ENCODE data around the gene COL18A1.

GRCh38 chr21:45469273-45470086 lies 64.5 kb downstream of the COL18A1 start:
- TF ChIP-seq, protein P1, sequence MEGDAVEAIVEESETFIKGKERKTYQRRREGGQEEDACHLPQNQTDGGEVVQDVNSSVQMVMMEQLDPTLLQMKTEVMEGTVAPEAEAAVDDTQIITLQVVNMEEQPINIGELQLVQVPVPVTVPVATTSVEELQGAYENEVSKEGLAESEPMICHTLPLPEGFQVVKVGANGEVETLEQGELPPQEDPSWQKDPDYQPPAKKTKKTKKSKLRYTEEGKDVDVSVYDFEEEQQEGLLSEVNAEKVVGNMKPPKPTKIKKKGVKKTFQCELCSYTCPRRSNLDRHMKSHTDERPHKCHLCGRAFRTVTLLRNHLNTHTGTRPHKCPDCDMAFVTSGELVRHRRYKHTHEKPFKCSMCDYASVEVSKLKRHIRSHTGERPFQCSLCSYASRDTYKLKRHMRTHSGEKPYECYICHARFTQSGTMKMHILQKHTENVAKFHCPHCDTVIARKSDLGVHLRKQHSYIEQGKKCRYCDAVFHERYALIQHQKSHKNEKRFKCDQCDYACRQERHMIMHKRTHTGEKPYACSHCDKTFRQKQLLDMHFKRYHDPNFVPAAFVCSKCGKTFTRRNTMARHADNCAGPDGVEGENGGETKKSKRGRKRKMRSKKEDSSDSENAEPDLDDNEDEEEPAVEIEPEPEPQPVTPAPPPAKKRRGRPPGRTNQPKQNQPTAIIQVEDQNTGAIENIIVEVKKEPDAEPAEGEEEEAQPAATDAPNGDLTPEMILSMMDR (IDR thresholded peaks at IDR 0.05 in 4 of 5, conservative IDR thresholded peaks at IDR 0.05 in 1 of 5): no peak
- no peak for TF ChIP-seq POLR2A (IDR thresholded peaks at IDR 0.05)
